Liver (tissue), 3 donors: ENCODE results near the gene REPS2.

ENCODE experiments used
- EGR1 ChIP-seq, 2 donors: IDR thresholded peaks; 2 replicates each; pipeline ENCODE4 v1.6.1; 2016 to 2018; ENCODE audit warnings: antibody characterized with exemption in 2 of 2, low read depth in 2 of 2
- FOXA2 ChIP-seq: IDR thresholded peaks from 2 replicates; pipeline ENCODE4 v1.6.1; 2016; ENCODE audit warnings: antibody characterized with exemption
- HNF4G ChIP-seq: IDR thresholded peaks from 2 replicates; pipeline ENCODE4 v1.6.1; 2016; ENCODE audit warnings: antibody characterized with exemption
- JUND ChIP-seq, 2 donors: IDR thresholded peaks; 2 replicates each; pipeline ENCODE4 v1.6.1; 2016; ENCODE audit warnings: antibody characterized with exemption in 2 of 2
- RXRA ChIP-seq, 2 donors: IDR thresholded peaks; 2 replicates each; pipeline ENCODE4 v1.6.1; 2017 to 2018; ENCODE audit warnings: antibody characterized with exemption in 2 of 2, mild to moderate bottlenecking in 1 of 2
- SP1 ChIP-seq: IDR thresholded peaks from 2 replicates; pipeline ENCODE4 v1.6.1; 2018; ENCODE audit warnings: antibody characterized with exemption, mild to moderate bottlenecking
- TAF1 ChIP-seq: conservative IDR thresholded peaks from 2 replicates; pipeline ENCODE4 v1.6.1; 2016; ENCODE audit warnings: antibody characterized with exemption, mild to moderate bottlenecking
- TF ChIP-seq, protein P1 (sequence below): fragments of 150-350 bp; IDR thresholded peaks from 2 replicates; pipeline ENCODE4 v1.5.1; 2017; ENCODE audit warnings: improper control_type of control experiment, low read depth, low read length; ENCODE audit not compliant: missing input control
- TF ChIP-seq, protein P2 (sequence below): IDR thresholded peaks from 2 replicates; pipeline ENCODE4 v1.6.1; 2016; ENCODE audit warnings: antibody characterized with exemption
- TF ChIP-seq, protein P3 (sequence below): IDR thresholded peaks from 2 replicates; pipeline ENCODE4 v1.6.1; 2016; ENCODE audit warnings: antibody characterized with exemption
- TF ChIP-seq, protein P4 (sequence below): IDR thresholded peaks from 2 replicates; pipeline ENCODE4 v1.6.1; 2016; ENCODE audit warnings: antibody characterized with exemption
- donor health status: healthy.
- donor health status: healthy.

DNA sequence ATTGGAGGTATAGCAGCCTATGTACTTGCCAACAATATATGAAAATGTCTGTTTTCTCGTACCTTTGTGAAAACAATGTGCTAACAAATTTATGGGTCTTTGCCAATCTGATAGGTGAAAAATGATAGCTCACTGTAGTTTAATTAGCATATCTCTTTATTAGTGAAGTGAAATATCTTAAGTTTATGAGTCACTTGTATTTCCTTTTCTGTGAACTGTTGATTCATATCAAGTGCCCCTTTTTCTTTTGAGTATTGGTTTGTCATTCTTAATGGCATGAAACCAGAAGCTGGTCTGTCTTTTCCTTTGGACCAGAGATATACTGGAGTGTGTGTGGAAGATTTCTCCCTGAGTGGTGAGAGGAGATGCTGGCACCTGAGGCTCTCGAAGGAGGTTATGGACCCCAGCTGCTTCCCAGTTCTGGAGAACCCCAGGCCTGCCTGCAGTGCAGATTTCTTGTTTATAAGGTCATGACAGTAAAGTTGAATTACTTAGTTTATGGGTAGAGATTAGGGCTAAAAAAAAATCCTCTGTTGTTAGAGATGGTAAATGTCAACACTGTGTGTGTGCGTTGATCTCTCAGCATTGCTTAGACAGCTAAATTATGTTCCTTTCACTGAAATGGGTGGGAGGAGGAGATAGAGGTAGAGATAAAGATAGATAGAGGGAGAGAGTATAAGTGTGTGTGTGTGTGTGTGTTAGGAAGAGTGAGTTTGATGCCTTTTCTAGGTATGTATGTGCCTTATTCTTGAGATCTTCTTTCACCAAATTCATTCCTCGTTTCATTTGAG lies 89.9 kb downstream of the REPS2 start:
- TF ChIP-seq HNF4G (no peak), RXRA (IDR thresholded peaks at IDR 0.05) (no peak), EGR1 (IDR thresholded peaks at IDR 0.05; ENCODE audit: low read depth in 2 of 2) (no peak), SP1 (no peak), FOXA2 (no peak), JUND (IDR thresholded peaks at IDR 0.05) (no peak), TAF1 (no peak)
- TF ChIP-seq, protein P1, sequence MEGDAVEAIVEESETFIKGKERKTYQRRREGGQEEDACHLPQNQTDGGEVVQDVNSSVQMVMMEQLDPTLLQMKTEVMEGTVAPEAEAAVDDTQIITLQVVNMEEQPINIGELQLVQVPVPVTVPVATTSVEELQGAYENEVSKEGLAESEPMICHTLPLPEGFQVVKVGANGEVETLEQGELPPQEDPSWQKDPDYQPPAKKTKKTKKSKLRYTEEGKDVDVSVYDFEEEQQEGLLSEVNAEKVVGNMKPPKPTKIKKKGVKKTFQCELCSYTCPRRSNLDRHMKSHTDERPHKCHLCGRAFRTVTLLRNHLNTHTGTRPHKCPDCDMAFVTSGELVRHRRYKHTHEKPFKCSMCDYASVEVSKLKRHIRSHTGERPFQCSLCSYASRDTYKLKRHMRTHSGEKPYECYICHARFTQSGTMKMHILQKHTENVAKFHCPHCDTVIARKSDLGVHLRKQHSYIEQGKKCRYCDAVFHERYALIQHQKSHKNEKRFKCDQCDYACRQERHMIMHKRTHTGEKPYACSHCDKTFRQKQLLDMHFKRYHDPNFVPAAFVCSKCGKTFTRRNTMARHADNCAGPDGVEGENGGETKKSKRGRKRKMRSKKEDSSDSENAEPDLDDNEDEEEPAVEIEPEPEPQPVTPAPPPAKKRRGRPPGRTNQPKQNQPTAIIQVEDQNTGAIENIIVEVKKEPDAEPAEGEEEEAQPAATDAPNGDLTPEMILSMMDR = no peak
- TF ChIP-seq, protein P2, sequence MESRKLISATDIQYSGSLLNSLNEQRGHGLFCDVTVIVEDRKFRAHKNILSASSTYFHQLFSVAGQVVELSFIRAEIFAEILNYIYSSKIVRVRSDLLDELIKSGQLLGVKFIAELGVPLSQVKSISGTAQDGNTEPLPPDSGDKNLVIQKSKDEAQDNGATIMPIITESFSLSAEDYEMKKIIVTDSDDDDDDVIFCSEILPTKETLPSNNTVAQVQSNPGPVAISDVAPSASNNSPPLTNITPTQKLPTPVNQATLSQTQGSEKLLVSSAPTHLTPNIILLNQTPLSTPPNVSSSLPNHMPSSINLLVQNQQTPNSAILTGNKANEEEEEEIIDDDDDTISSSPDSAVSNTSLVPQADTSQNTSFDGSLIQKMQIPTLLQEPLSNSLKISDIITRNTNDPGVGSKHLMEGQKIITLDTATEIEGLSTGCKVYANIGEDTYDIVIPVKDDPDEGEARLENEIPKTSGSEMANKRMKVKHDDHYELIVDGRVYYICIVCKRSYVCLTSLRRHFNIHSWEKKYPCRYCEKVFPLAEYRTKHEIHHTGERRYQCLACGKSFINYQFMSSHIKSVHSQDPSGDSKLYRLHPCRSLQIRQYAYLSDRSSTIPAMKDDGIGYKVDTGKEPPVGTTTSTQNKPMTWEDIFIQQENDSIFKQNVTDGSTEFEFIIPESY = no peak
- TF ChIP-seq, protein P3, sequence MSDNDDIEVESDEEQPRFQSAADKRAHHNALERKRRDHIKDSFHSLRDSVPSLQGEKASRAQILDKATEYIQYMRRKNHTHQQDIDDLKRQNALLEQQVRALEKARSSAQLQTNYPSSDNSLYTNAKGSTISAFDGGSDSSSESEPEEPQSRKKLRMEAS = no peak
- TF ChIP-seq, protein P4, sequence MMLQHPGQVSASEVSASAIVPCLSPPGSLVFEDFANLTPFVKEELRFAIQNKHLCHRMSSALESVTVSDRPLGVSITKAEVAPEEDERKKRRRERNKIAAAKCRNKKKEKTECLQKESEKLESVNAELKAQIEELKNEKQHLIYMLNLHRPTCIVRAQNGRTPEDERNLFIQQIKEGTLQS = no peak
